ENCODE measurements around the gene RUFY3.

- TF ChIP-seq, protein P1, sequence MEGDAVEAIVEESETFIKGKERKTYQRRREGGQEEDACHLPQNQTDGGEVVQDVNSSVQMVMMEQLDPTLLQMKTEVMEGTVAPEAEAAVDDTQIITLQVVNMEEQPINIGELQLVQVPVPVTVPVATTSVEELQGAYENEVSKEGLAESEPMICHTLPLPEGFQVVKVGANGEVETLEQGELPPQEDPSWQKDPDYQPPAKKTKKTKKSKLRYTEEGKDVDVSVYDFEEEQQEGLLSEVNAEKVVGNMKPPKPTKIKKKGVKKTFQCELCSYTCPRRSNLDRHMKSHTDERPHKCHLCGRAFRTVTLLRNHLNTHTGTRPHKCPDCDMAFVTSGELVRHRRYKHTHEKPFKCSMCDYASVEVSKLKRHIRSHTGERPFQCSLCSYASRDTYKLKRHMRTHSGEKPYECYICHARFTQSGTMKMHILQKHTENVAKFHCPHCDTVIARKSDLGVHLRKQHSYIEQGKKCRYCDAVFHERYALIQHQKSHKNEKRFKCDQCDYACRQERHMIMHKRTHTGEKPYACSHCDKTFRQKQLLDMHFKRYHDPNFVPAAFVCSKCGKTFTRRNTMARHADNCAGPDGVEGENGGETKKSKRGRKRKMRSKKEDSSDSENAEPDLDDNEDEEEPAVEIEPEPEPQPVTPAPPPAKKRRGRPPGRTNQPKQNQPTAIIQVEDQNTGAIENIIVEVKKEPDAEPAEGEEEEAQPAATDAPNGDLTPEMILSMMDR (conservative IDR thresholded peaks at IDR 0.05; ENCODE audit: low read depth, low read length): no peak
- no peak for TF ChIP-seq EZH2 (IDR thresholded peaks at IDR 0.05; ENCODE audit: borderline replicate concordance, low read depth, low read length, poor library complexity, severe bottlenecking)
Measured at GRCh38 chr4:70706044-70706461, 15.7 kb upstream of the RUFY3 start.

All from A673 (cell line).